Pancreas (tissue), 10 donors: ENCODE data around the gene CTSK. TPM values are rescaled to one million over a fixed set of nuclear protein-coding genes. Genes with fewer than 3 reads are reported as not detected.
"Not testable (repeated sequence)": the region's sequence is repeated elsewhere in the genome, so short reads cannot be mapped to it uniquely, and the experiment has no call there.

Source experiments
- ATAC-seq, 4 donors: fragments of 200-7000 bp; cut with Tn5 transposase; one replicate each; pipeline versions ENCODE4 v1.8.0 to v1.9.1; 2020; ENCODE audit warnings: mild to moderate bottlenecking in 4 of 4, moderate library complexity in 4 of 4
- DNase-seq, 6 donors: peaks; one replicate each; pipeline ENCODE4 v3.0.0-alpha.2; 2020
- FAIRE-seq: peaks from 2 replicates; lab custom pipeline; 2012; peaks lifted over from hg19 to GRCh38; lab: Jason Lieb, UNC
- H3K27ac ChIP-seq, 4 donors: fragments of 200-600 bp; sonication (generic); 1 replicate in 3 of 4; 2 replicates in 1 of 4; pipeline versions ENCODE4 v1.5.0 to v1.8.0; 2020
- H3K27me3 ChIP-seq, 4 donors: fragments of 200-600 bp; one replicate each; pipeline ENCODE4 v1.8.0; 2021
- H3K36me3 ChIP-seq, 3 donors: fragments of 200-600 bp; sonication (generic) in 1 of 3; one replicate each; pipeline versions ENCODE4 v1.5.0 to v1.8.0; 2020 to 2021
- H3K4me1 ChIP-seq, 3 donors: fragments of 200-600 bp; one replicate each; pipeline ENCODE4 v1.8.0; 2021
- H3K4me3 ChIP-seq, 4 donors: fragments of 200-600 bp; sonication (generic) in 2 of 4; one replicate each; pipeline versions ENCODE4 v1.5.0 to v1.8.0; 2020 to 2021
- H3K9me3 ChIP-seq, 4 donors: fragments of 200-600 bp; one replicate each; pipeline ENCODE4 v1.8.0; 2021
- CTCF ChIP-seq, 4 donors: fragments of 200-600 bp; sonication (generic) in 3 of 4; IDR thresholded peaks; one replicate each; pipeline versions ENCODE4 v1.5.0 to v1.8.0; 2021; ENCODE audit warnings: antibody characterized with exemption in 4 of 4
- WGBS, 2 donors: extraction: QIAGEN DNeasy Blood & Tissue Kit; methylation state at CpG; one replicate each; pipeline ENCODE4 v1.1.7; 2013; 5-methylcytosine and 5-hydroxymethylcytosine counted together
- intact Hi-C, 3 donors: fragments of 100-400 bp; cut with DNase I; formaldehyde crosslinking; loops; one replicate each; pipeline versions ENCODE4 v1.11.1 to v1.14.2; 2022
- polyA plus RNA-seq, 2 donors: library from polyadenylated mRNA; stranded (reverse); fragments of 200-250 nt; gene quantifications; one replicate each; pipeline ENCODE4 v1.2.3, GENCODE V29; 2013
- total RNA-seq, 6 donors: library from RNA; stranded (reverse); fragmentation: NEBNext Ultra II Directional in 4 of 6; extraction: Animal tissue kit (Norgen Biotek cat#: 25700) in 4 of 6; gene quantifications; one replicate each; pipeline versions ENCODE4 v1.2.1 to v1.2.4, GENCODE V29; 2021 to 2023
- donor health status: healthy with polysubstance abuse.
- donor health status: DM: no; HTN: no; CAD: no; lungs with moderate emphysema.
- donor health status: DM: no; HTN: no; CAD: no.
- donor health status: control.
- donor health status: control.
- donor health status: Bipolar disorder and iron deficiency.
- donor health status: DM: yes; HTN: yes; CAD: no.
- donor health status: DM: no; HTN: no; CAD: no.
- donor health status: DM: no; HTN: no; CAD: no.
- donor health status: DM: yes; HTN: yes; CAD: no.

CTSK gene
- total RNA-seq (10 to 100 TPM in 1 of 6 donors, 1 to 10 TPM in 5; 1.5 to 34.6 (median 4.9) TPM), polyA plus RNA-seq (1 to 10 TPM; 5.5 to 8.7 TPM)

GRCh38 chr1:150808121-150808520, at the start of gene CTSK:
Gene CTSK, minus strand, starts transcription at chr1:150808260. Its CDS starts 1,455 bp downstream, at chr1:150806805.
- H3K27me3 ChIP-seq, result no peaks in the 10 kb centered on the region
- peak in 1 of 4 donors; percentile 24 for ATAC-seq
- no peak for TF ChIP-seq CTCF (IDR thresholded peaks at IDR 0.05)
- DNase-seq, result no peak
- intact Hi-C loops, result no loop called here
- peaks cover 0 to 4% (median 0%) of the 10 kb centered on the region in 3 donors for H3K4me1 ChIP-seq
- no peak for FAIRE-seq
- H3K36me3 ChIP-seq, result peaks cover 0 to 14% (median 0%) of the 10 kb centered on the region in 3 donors
- no peak within 1 kb of the TSS for H3K4me3 ChIP-seq
- H3K9me3 ChIP-seq, result no peaks in the 10 kb centered on the region
- H3K27ac ChIP-seq, result no peak within 1 kb of the TSS
- 72% methylated on average over 7 of the region's 7 CpGs for WGBS, 2 donors

- H3K9me3 ChIP-seq, DNase-seq, H3K4me3 ChIP-seq, FAIRE-seq, H3K27me3 ChIP-seq, intact Hi-C loops, H3K36me3 ChIP-seq: not testable (repeated sequence)
- Histone ChIP-seq H3K27ac (peak overlapping the region in 2 of 4 donors; percentile 54 to 55), H3K4me1 (peaks cover 0 to 14% (median 5%) of the 10 kb centered on the region in 3 donors)
- WGBS, 2 donors, result 84 to 92% methylated on average over 3 of the region's 3 CpGs
- peak in 2 of 4 donors; percentile 35 to 39 for ATAC-seq
Measured at GRCh38 chr1:150852734-150853133, 44.7 kb upstream of the CTSK start.

- 97 to 98% methylated on average over 39 to 49 of the region's 49 CpGs for WGBS, 2 donors
- H3K27me3 ChIP-seq, ATAC-seq, FAIRE-seq, H3K4me3 ChIP-seq, H3K36me3 ChIP-seq, H3K9me3 ChIP-seq, H3K27ac ChIP-seq, intact Hi-C loops: not testable (repeated sequence)
- H3K4me1 ChIP-seq, result peaks cover 0 to 14% (median 5%) of the 10 kb centered on the region in 3 donors
- peak in 2 of 6 donors; percentile 24 to 47 for DNase-seq
Measured at GRCh38 chr1:150850801-150851362, 42.8 kb upstream of the CTSK start.

GRCh38 chr1:150846473-150847146, 38.5 kb upstream of the CTSK start:
- FAIRE-seq, result no peak
- H3K4me1 ChIP-seq, result peaks cover 10 to 18% (median 16%) of the 10 kb centered on the region in 3 donors

GRCh38 chr1:150843474-150843873, 35.4 kb upstream of the CTSK start:
- no peak for TF ChIP-seq CTCF (IDR thresholded peaks at IDR 0.05)
- H3K27ac ChIP-seq, result no peak overlapping the region
- ATAC-seq (peak in 2 of 4 donors; percentile 25 to 41), DNase-seq (no peak), FAIRE-seq (no peak)
- H3K4me3 ChIP-seq, result no peak overlapping the region
- H3K4me1 ChIP-seq, result peaks cover 10 to 20% (median 16%) of the 10 kb centered on the region in 3 donors
- peaks cover 0 to 9% (median 0%) of the 10 kb centered on the region in 3 donors for H3K36me3 ChIP-seq
- no peaks in the 10 kb centered on the region for H3K9me3 ChIP-seq
- WGBS, 2 donors, result 76 to 85% methylated on average over 2 of the region's 2 CpGs
- H3K27me3 ChIP-seq, result no peaks in the 10 kb centered on the region
- intact Hi-C loops, result no loop called here

More at GRCh38 chr1:150846473-150847146, 38.5 kb upstream of the CTSK start:
- Histone ChIP-seq H3K27ac (no peak overlapping the region), H3K4me3 (no peak overlapping the region), H3K27me3 (no peaks in the 10 kb centered on the region), H3K36me3 (no peaks in the 10 kb centered on the region), H3K9me3 (no peaks in the 10 kb centered on the region)
- ATAC-seq (no peak), DNase-seq (no peak)
- intact Hi-C loops, result no loop called here
- TF ChIP-seq CTCF (IDR thresholded peaks at IDR 0.05), result no peak
- WGBS, 2 donors, result 81 to 83% methylated on average over 4 of the region's 4 CpGs
